Ramos (cell line): Measurements from ENCODE around the gene ARHGEF19.
"Not testable (repeated sequence)": the region's sequence is repeated elsewhere in the genome, so short reads cannot be mapped to it uniquely, and the experiment has no call there.

ENCODE experiments used
- in situ Hi-C: fragments of 300-500 bp; cut with MboI; formaldehyde crosslinking; loops from one replicate; pipeline ENCODE4 v1.14.3; 2022; ENCODE audit warnings: low sequenced_read_pairs; ENCODE audit not compliant: unreplicated experiment

ARHGEF19 gene

GRCh38 chr1:16212251-16212961 lies at the start of gene ARHGEF19:
Gene ARHGEF19 (minus strand): TSS chr1:16212652. CDS start chr1:16209054, 3,598 bp downstream.
- in situ Hi-C loops, result no loop called here

- in situ Hi-C loops, result no loop called here
Measured at GRCh38 chr1:16262067-16262466, 49.6 kb upstream of the ARHGEF19 start.

GRCh38 chr1:16260814-16261213 lies 48.4 kb upstream of the ARHGEF19 start:
- in situ Hi-C loops, result no loop called here

- in situ Hi-C loops, result no loop called here
Measured at GRCh38 chr1:16258591-16259135, 46.2 kb upstream of the ARHGEF19 start.

GRCh38 chr1:16257968-16258367 lies 45.5 kb upstream of the ARHGEF19 start:
- in situ Hi-C loops, result no loop called here

- in situ Hi-C loops, result not testable (repeated sequence)
Measured at GRCh38 chr1:16257556-16257955, 45.1 kb upstream of the ARHGEF19 start.

- in situ Hi-C loops, result no loop called here
Measured at GRCh38 chr1:16256478-16256877, 44.0 kb upstream of the ARHGEF19 start.

GRCh38 chr1:16254263-16254928 lies 41.9 kb upstream of the ARHGEF19 start:
- in situ Hi-C loops, result no loop called here

- in situ Hi-C loops, result no loop called here
Measured at GRCh38 chr1:16253332-16253922, 41.0 kb upstream of the ARHGEF19 start.

GRCh38 chr1:16252912-16253311 lies 40.5 kb upstream of the ARHGEF19 start:
- in situ Hi-C loops, result no loop called here

- in situ Hi-C loops, result no loop called here
Measured at GRCh38 chr1:16251381-16251780, 38.9 kb upstream of the ARHGEF19 start.

- in situ Hi-C loops, result no loop called here
Measured at GRCh38 chr1:16250524-16251251, 38.2 kb upstream of the ARHGEF19 start.

GRCh38 chr1:16249596-16250241 lies 37.3 kb upstream of the ARHGEF19 start:
- in situ Hi-C loops, result no loop called here

- in situ Hi-C loops, result no loop called here
Measured at GRCh38 chr1:16248603-16249516, 36.4 kb upstream of the ARHGEF19 start.

GRCh38 chr1:16248007-16248436 lies 35.6 kb upstream of the ARHGEF19 start:
- in situ Hi-C loops, result no loop called here

- in situ Hi-C loops, result no loop called here
Measured at GRCh38 chr1:16247441-16247840, 35.0 kb upstream of the ARHGEF19 start.

GRCh38 chr1:16246961-16247360 lies 34.5 kb upstream of the ARHGEF19 start:
- in situ Hi-C loops, result no loop called here

GRCh38 chr1:16246239-16246638 lies 33.8 kb upstream of the ARHGEF19 start:
- in situ Hi-C loops, result not testable (repeated sequence)
